HepG2 (cell line): ENCODE data around the gene GDA. TPM values are rescaled to one million over a fixed set of nuclear protein-coding genes. Genes with fewer than 3 reads are reported as not detected.

Experiments
- FOXO1 ChIP-seq: sonication (generic); formaldehyde crosslinking; IDR thresholded peaks from 2 replicates; pipeline ENCODE4 v1.4.0; 2020; ENCODE audit warnings: missing genetic modification reagents
- GATA4 ChIP-seq: sonication (generic); IDR thresholded peaks from 2 replicates; pipeline ENCODE4 v1.6.1; 2016; ENCODE audit warnings: antibody characterized with exemption, low read depth, borderline replicate concordance
- HNRNPUL1 ChIP-seq: fragments of 200-400 bp; formaldehyde crosslinking; IDR thresholded peaks from 2 replicates; pipeline ENCODE4 v1.6.1; 2017; ENCODE audit warnings: low read depth, mild to moderate bottlenecking, low read length, moderate library complexity
- HOXA3 ChIP-seq: sonication (generic); formaldehyde crosslinking; IDR thresholded peaks from 2 replicates; pipeline ENCODE4 v1.5.0; 2020; ENCODE audit warnings: missing genetic modification reagents
- KLF9 ChIP-seq: IDR thresholded peaks from 2 replicates; pipeline ENCODE4 v1.6.1; 2016; ENCODE audit warnings: low read depth
- MATR3 ChIP-seq: sonication (generic); formaldehyde crosslinking; IDR thresholded peaks from 2 replicates; pipeline ENCODE4 v1.4.0; 2020; ENCODE audit warnings: missing genetic modification reagents
- NCOA5 ChIP-seq: sonication (generic); formaldehyde crosslinking; IDR thresholded peaks from 2 replicates; pipeline ENCODE4 v1.4.0; 2020; ENCODE audit warnings: missing genetic modification reagents
- NR2F2 ChIP-seq: IDR thresholded peaks from 2 replicates; pipeline ENCODE4 v1.6.1; 2012; ENCODE audit warnings: low read depth, inconsistent platforms, borderline replicate concordance
- PITX1 ChIP-seq: sonication (generic); formaldehyde crosslinking; IDR thresholded peaks from 2 replicates; pipeline ENCODE4 v1.5.1; 2020; ENCODE audit warnings: mild to moderate bottlenecking, missing genetic modification reagents
- ZNF253 ChIP-seq: sonication (generic); formaldehyde crosslinking; IDR thresholded peaks from 2 replicates; pipeline ENCODE4 v1.8.0; 2022; ENCODE audit warnings: mild to moderate bottlenecking, missing genetic modification reagents, borderline replicate concordance
- ZNF30 ChIP-seq: sonication (generic); formaldehyde crosslinking; IDR thresholded peaks from 2 replicates; pipeline ENCODE4 v1.5.0; 2020; ENCODE audit warnings: mild to moderate bottlenecking, missing genetic modification reagents
- ZNF367 ChIP-seq: sonication (generic); formaldehyde crosslinking; IDR thresholded peaks from 2 replicates; pipeline ENCODE4 v1.4.0; 2020; ENCODE audit warnings: missing genetic modification reagents, borderline replicate concordance
- ZNF543 ChIP-seq: sonication (generic); formaldehyde crosslinking; IDR thresholded peaks from 2 replicates; pipeline ENCODE4 v1.4.0; 2020; ENCODE audit warnings: mild to moderate bottlenecking, missing genetic modification reagents
- ZNF549 ChIP-seq: sonication (generic); formaldehyde crosslinking; IDR thresholded peaks from 2 replicates; pipeline ENCODE4 v1.5.0; 2020; ENCODE audit warnings: missing genetic modification reagents
- polyA plus RNA-seq, 8 experiments: library from polyadenylated mRNA; depleted of rRNA in 3 of 8; stranded (reverse) in 7 of 8; unstranded in 1 of 8; fragments of >200 nt; fragmentation: Illumina TruSeq in 4 of 8; extraction: Trizol in 4 of 8; gene quantifications; 2 replicates each; pipeline versions ENCODE4 v1.2.1 to v1.2.3, GENCODE V29; 2011 to 2016; ENCODE audit warnings: low read depth in 4 of 8, missing spikeins in 1 of 8, mixed read lengths in 1 of 8; ENCODE audit not compliant: insufficient read depth in 1 of 8
- total RNA-seq, 5 experiments: library from RNA; depleted of rRNA; stranded (reverse); fragments of >200 nt; fragmentation: Illumina TruSeq; extraction: Trizol; gene quantifications; 2 replicates each; pipeline ENCODE4 v1.2.3, GENCODE V29; 2016; ENCODE audit warnings: low read depth in 1 of 5
- TF ChIP-seq, protein P1 (sequence below): sonication (generic); formaldehyde crosslinking; IDR thresholded peaks from 2 replicates; pipeline ENCODE4 v1.5.0; 2020; ENCODE audit warnings: missing genetic modification reagents
- TF ChIP-seq, protein P2 (sequence below): sonication (generic); formaldehyde crosslinking; IDR thresholded peaks from 2 replicates; pipeline ENCODE4 v1.5.0; 2020; ENCODE audit warnings: mild to moderate bottlenecking, missing genetic modification reagents
- TF ChIP-seq, protein P3 (sequence below): sonication (generic); formaldehyde crosslinking; IDR thresholded peaks from 2 replicates; pipeline ENCODE4 v1.4.0; 2020; ENCODE audit warnings: missing genetic modification reagents
- TF ChIP-seq, protein P4 (sequence below): sonication (generic); formaldehyde crosslinking; IDR thresholded peaks from 2 replicates; pipeline ENCODE4 v1.4.0; 2020; ENCODE audit warnings: low read depth, mild to moderate bottlenecking, missing genetic modification reagents
- TF ChIP-seq, protein P5 (sequence below): sonication (generic); formaldehyde crosslinking; IDR thresholded peaks from 2 replicates; pipeline ENCODE4 v1.5.1; 2020; ENCODE audit warnings: missing genetic modification reagents, mild to moderate bottlenecking, borderline replicate concordance

GDA gene
- total and polyA plus RNA-seq, 2 of the 13 experiments (the other 11 are each of a cell fraction or from before 2014, with no cell fraction given): 0.15 to 0.99 TPM

DNA sequence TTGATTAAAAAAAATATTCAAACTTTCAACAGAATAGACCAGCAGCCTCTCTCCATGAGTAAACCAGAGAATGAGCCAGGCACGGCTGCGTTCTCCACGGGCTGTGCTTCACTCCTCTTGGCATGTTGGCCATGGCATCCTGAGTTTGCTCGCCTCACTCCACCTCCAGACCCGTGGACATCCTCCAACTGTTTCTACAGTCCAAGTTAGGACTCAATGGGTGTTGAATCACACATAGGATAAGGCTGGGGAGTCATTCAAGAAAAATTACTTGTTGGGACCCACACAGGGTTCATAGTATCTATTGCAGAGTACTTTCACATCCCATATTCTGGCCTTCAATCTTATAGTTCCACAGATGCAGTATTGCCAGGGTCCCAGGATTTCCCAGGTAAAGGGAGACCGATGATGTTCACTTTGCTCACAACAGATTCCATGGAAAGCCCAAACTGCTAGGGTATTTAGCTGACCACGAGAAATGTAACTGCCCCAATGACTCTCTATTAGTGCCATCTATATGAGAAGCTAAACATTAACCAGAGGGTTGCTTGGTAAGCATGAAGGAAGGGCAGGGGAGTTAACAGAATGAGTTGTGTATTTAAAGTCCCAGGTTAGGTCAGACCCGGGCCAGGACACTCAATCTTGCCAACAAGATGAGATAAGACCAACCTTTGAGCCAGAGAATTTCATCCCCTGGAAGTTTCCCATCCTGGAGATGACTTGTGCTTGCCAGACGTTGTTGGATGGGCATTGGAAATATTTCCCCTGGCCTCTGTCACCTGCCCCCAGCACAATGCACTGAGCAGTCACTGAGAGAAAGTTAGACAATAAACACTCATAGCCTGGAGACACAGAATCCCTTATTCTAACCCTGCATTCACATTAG lies 19.7 kb upstream of the GDA start (continued):
- TF ChIP-seq, protein P1, sequence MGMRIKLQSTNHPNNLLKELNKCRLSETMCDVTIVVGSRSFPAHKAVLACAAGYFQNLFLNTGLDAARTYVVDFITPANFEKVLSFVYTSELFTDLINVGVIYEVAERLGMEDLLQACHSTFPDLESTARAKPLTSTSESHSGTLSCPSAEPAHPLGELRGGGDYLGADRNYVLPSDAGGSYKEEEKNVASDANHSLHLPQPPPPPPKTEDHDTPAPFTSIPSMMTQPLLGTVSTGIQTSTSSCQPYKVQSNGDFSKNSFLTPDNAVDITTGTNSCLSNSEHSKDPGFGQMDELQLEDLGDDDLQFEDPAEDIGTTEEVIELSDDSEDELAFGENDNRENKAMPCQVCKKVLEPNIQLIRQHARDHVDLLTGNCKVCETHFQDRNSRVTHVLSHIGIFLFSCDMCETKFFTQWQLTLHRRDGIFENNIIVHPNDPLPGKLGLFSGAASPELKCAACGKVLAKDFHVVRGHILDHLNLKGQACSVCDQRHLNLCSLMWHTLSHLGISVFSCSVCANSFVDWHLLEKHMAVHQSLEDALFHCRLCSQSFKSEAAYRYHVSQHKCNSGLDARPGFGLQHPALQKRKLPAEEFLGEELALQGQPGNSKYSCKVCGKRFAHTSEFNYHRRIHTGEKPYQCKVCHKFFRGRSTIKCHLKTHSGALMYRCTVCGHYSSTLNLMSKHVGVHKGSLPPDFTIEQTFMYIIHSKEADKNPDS: no peak
- TF ChIP-seq PITX1: no peak
- peak; percentile 66; the same call in 1 of the 2 replicates for TF ChIP-seq GATA4
- TF ChIP-seq, protein P2, sequence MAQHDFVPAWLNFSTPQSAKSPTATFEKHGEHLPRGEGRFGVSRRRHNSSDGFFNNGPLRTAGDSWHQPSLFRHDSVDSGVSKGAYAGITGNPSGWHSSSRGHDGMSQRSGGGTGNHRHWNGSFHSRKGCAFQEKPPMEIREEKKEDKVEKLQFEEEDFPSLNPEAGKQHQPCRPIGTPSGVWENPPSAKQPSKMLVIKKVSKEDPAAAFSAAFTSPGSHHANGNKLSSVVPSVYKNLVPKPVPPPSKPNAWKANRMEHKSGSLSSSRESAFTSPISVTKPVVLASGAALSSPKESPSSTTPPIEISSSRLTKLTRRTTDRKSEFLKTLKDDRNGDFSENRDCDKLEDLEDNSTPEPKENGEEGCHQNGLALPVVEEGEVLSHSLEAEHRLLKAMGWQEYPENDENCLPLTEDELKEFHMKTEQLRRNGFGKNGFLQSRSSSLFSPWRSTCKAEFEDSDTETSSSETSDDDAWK (CRISPR knock-in tag): no peak
- TF ChIP-seq, protein P3, sequence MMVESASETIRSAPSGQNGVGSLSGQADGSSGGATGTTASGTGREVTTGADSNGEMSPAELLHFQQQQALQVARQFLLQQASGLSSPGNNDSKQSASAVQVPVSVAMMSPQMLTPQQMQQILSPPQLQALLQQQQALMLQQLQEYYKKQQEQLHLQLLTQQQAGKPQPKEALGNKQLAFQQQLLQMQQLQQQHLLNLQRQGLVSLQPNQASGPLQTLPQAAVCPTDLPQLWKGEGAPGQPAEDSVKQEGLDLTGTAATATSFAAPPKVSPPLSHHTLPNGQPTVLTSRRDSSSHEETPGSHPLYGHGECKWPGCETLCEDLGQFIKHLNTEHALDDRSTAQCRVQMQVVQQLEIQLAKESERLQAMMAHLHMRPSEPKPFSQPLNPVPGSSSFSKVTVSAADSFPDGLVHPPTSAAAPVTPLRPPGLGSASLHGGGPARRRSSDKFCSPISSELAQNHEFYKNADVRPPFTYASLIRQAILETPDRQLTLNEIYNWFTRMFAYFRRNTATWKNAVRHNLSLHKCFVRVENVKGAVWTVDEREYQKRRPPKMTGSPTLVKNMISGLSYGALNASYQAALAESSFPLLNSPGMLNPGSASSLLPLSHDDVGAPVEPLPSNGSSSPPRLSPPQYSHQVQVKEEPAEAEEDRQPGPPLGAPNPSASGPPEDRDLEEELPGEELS (CRISPR knock-in tag): peak; percentile 92
- no peak for TF ChIP-seq MATR3 (CRISPR knock-in tag)
- no peak for TF ChIP-seq ZNF549 (CRISPR knock-in tag)
- TF ChIP-seq ZNF253 (CRISPR knock-in tag): no peak
- TF ChIP-seq, protein P4, sequence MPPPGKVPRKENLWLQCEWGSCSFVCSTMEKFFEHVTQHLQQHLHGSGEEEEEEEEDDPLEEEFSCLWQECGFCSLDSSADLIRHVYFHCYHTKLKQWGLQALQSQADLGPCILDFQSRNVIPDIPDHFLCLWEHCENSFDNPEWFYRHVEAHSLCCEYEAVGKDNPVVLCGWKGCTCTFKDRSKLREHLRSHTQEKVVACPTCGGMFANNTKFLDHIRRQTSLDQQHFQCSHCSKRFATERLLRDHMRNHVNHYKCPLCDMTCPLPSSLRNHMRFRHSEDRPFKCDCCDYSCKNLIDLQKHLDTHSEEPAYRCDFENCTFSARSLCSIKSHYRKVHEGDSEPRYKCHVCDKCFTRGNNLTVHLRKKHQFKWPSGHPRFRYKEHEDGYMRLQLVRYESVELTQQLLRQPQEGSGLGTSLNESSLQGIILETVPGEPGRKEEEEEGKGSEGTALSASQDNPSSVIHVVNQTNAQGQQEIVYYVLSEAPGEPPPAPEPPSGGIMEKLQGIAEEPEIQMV (CRISPR knock-in tag): peak; percentile 27; the same call in 1 of the 2 replicates
- no peak for TF ChIP-seq ZNF30 (CRISPR knock-in tag)
- TF ChIP-seq, protein P5, sequence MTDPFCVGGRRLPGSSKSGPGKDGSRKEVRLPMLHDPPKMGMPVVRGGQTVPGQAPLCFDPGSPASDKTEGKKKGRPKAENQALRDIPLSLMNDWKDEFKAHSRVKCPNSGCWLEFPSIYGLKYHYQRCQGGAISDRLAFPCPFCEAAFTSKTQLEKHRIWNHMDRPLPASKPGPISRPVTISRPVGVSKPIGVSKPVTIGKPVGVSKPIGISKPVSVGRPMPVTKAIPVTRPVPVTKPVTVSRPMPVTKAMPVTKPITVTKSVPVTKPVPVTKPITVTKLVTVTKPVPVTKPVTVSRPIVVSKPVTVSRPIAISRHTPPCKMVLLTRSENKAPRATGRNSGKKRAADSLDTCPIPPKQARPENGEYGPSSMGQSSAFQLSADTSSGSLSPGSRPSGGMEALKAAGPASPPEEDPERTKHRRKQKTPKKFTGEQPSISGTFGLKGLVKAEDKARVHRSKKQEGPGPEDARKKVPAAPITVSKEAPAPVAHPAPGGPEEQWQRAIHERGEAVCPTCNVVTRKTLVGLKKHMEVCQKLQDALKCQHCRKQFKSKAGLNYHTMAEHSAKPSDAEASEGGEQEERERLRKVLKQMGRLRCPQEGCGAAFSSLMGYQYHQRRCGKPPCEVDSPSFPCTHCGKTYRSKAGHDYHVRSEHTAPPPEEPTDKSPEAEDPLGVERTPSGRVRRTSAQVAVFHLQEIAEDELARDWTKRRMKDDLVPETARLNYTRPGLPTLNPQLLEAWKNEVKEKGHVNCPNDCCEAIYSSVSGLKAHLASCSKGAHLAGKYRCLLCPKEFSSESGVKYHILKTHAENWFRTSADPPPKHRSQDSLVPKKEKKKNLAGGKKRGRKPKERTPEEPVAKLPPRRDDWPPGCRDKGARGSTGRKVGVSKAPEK: 0 out of 2 replicates have a peak, but pooled peaks have one; percentile 10
- TF ChIP-seq KLF9 (CRISPR knock-in tag): no peak
- peak; percentile 42; the same call in 1 of the 2 replicates for TF ChIP-seq NR2F2
- TF ChIP-seq HOXA3 (CRISPR knock-in tag): peak; percentile 55
- peak; percentile 32; the same call in 1 of the 2 replicates for TF ChIP-seq FOXO1 (CRISPR knock-in tag)
- no peak for TF ChIP-seq ZNF367 (CRISPR knock-in tag)
- TF ChIP-seq NCOA5: no peak
- TF ChIP-seq ZNF543 (CRISPR knock-in tag): no peak
- peak; percentile 64; the same call in 1 of the 2 replicates for TF ChIP-seq HNRNPUL1
